SK-N-SH (cell line): ENCODE measurements around the gene ALPL. TPM values are rescaled to one million over a fixed set of nuclear protein-coding genes. Genes with fewer than 3 reads are reported as not detected.

ENCODE experiments used
- CTCF ChIA-PET: fragments of 300-600, 350-600 bp; formaldehyde crosslinking; extraction: SDS; loops from one replicate; lab custom pipeline; 2021; lab: Yijun Ruan, JAX
- POLR2A ChIA-PET: fragments of 350-600 bp; sonication (Branson Sonifier 250); formaldehyde crosslinking; extraction: SDS; loops from one replicate; lab custom pipeline; 2020; ENCODE audit warnings: antibody characterized with exemption, inconsistent platforms; lab: Yijun Ruan, JAX
- DNase-seq: peaks from one replicate; pipeline ENCODE4 v3.0.0; 2012
- H2AFZ ChIP-seq: fragments of 200-600 bp; sonication (generic); 2 replicates; pipeline ENCODE4 v1.8.1; 2016; ENCODE audit warnings: antibody characterized with exemption, mild to moderate bottlenecking, low read depth
- H3F3A ChIP-seq: fragments of 200-600 bp; sonication (generic); replicated peaks from 2 replicates; pipeline ENCODE3; 2016; ENCODE audit warnings: antibody characterized with exemption, mild to moderate bottlenecking; ENCODE audit not compliant: insufficient read depth
- H3K27ac ChIP-seq, 2 experiments: fragments of 200-500 bp in 1 of 2; fragments of 200-600 bp in 1 of 2; sonication (Bioruptor generic) in 1 of 2; sonication (generic), shearing (Covaris generic) in 1 of 2; 2 replicates each; pipeline versions ENCODE4 v1.5.1 to v1.6.1; 2014 to 2016; ENCODE audit warnings: low read depth in 2 of 2, inconsistent platforms in 1 of 2, low read length in 1 of 2, mild to moderate bottlenecking in 1 of 2, mixed read lengths in 1 of 2
- H3K27me3 ChIP-seq: fragments of 200-600 bp; sonication (generic), shearing (Covaris generic); 2 replicates; pipeline ENCODE4 v1.6.1; 2016; ENCODE audit warnings: mixed run types; ENCODE audit not compliant: insufficient read depth
- H3K36me3 ChIP-seq, 2 experiments: fragments of 200-500 bp in 1 of 2; fragments of 200-600 bp in 1 of 2; sonication (Bioruptor generic) in 1 of 2; sonication (generic) in 1 of 2; replicated peaks in 1 of 2; 2 replicates each; pipeline versions ENCODE3 to v1.5.1; 2014 to 2016; ENCODE audit warnings: low read length in 1 of 2, mild to moderate bottlenecking in 1 of 2; ENCODE audit not compliant: insufficient read depth in 2 of 2, control insufficient read depth in 1 of 2
- H3K4me1 ChIP-seq, 2 experiments: fragments of 200-500 bp in 1 of 2; fragments of 200-600 bp in 1 of 2; sonication (Bioruptor generic) in 1 of 2; sonication (generic), shearing (Covaris generic) in 1 of 2; 2 replicates each; pipeline versions ENCODE4 v1.5.1 to v1.6.1; 2014 to 2016; ENCODE audit warnings: low read depth in 1 of 2, low read length in 1 of 2, mixed run types in 1 of 2; ENCODE audit not compliant: insufficient read depth in 2 of 2, control insufficient read depth in 1 of 2
- H3K4me2 ChIP-seq: fragments of 200-600 bp; sonication (generic), shearing (Covaris generic); 2 replicates; pipeline ENCODE4 v1.6.1; 2017; ENCODE audit warnings: mixed run types
- H3K4me3 ChIP-seq, 2 experiments: fragments of 200-500 bp in 1 of 2; fragments of 200-600 bp in 1 of 2; sonication (Bioruptor generic) in 1 of 2; sonication (generic), shearing (Covaris generic) in 1 of 2; 2 replicates each; pipeline versions ENCODE4 v1.5.1 to v1.8.1; 2014 to 2016; ENCODE audit warnings: low read depth in 2 of 2, inconsistent platforms in 1 of 2, low read length in 1 of 2, mild to moderate bottlenecking in 1 of 2, mixed read lengths in 1 of 2, moderate library complexity in 1 of 2
- H3K79me2 ChIP-seq: fragments of 200-600 bp; sonication (generic); 2 replicates; pipeline ENCODE4 v1.8.1; 2017; ENCODE audit warnings: mild to moderate bottlenecking; ENCODE audit not compliant: insufficient read depth
- H3K9ac ChIP-seq: fragments of 200-600 bp; sonication (generic); 2 replicates; pipeline ENCODE4 v1.6.1; 2017; ENCODE audit warnings: mixed run types
- H3K9me2 ChIP-seq: fragments of 200-600 bp; sonication (generic); 2 replicates; pipeline ENCODE4 v1.6.1; 2017; ENCODE audit warnings: mixed run types
- H3K9me3 ChIP-seq: fragments of 200-600 bp; sonication (generic); 2 replicates; pipeline ENCODE4 v1.6.1; 2017; ENCODE audit warnings: mixed run types, mild to moderate bottlenecking, moderate library complexity
- H4K20me1 ChIP-seq: fragments of 200-600 bp; sonication (generic); 2 replicates; pipeline ENCODE4 v1.6.1; 2017; ENCODE audit warnings: mild to moderate bottlenecking, mixed run types; ENCODE audit not compliant: insufficient read depth
- CHD2 ChIP-seq: fragments of 150-350 bp; IDR thresholded peaks from 2 replicates; pipeline ENCODE4 v1.6.1; 2018; ENCODE audit warnings: low read length; ENCODE audit not compliant: partially characterized antibody
- CTCF ChIP-seq: fragments of 200-600 bp; sonication (generic); IDR thresholded peaks from 2 replicates; pipeline ENCODE4 v1.6.1; 2017; ENCODE audit warnings: antibody characterized with exemption, mild to moderate bottlenecking, moderate library complexity
- ELF1 ChIP-seq: IDR thresholded peaks from 2 replicates; pipeline ENCODE4 v1.4.0; 2012
- EP300 ChIP-seq, 2 experiments: IDR thresholded peaks; 2 replicates each; pipeline versions ENCODE4 v1.4.0 to v1.6.1; 2012; ENCODE audit warnings: borderline replicate concordance in 1 of 2, low read depth in 1 of 2, low read length in 1 of 2
- FOXJ3 ChIP-seq: sonication (generic); formaldehyde crosslinking; IDR thresholded peaks from 2 replicates; pipeline ENCODE4 v1.5.1; 2020; ENCODE audit warnings: mild to moderate bottlenecking, missing genetic modification reagents
- FOXM1 ChIP-seq: IDR thresholded peaks from 2 replicates; pipeline ENCODE4 v1.4.0; 2012; ENCODE audit warnings: low read depth, mild to moderate bottlenecking
- GATA2 ChIP-seq: sonication (generic); formaldehyde crosslinking; IDR thresholded peaks from 2 replicates; pipeline ENCODE4 v1.5.0; 2020; ENCODE audit warnings: mild to moderate bottlenecking, missing genetic modification reagents
- MEF2A ChIP-seq: IDR thresholded peaks from 2 replicates; pipeline ENCODE4 v1.4.0; 2012; ENCODE audit warnings: low read depth, borderline replicate concordance
- NFIC ChIP-seq: IDR thresholded peaks from 2 replicates; pipeline ENCODE4 v1.4.0; 2012; ENCODE audit warnings: borderline replicate concordance
- POLR2AphosphoS5 ChIP-seq: IDR thresholded peaks from 2 replicates; pipeline ENCODE4 v1.6.1; 2012; ENCODE audit warnings: low read depth, low read length
- RAD21 ChIP-seq: IDR thresholded peaks from 2 replicates; pipeline ENCODE4 v1.6.1; 2012; ENCODE audit warnings: mild to moderate bottlenecking, low read length
- RCOR1 ChIP-seq: fragments of 150-350 bp; IDR thresholded peaks from 2 replicates; pipeline ENCODE4 v1.6.1; 2017; ENCODE audit warnings: antibody characterized with exemption, low read length
- RFX5 ChIP-seq: IDR thresholded peaks from 2 replicates; pipeline ENCODE4 v1.6.1; 2012; ENCODE audit warnings: mild to moderate bottlenecking, improper control_type of control experiment, low read length
- SIN3A ChIP-seq: IDR thresholded peaks from 2 replicates; pipeline ENCODE4 v1.6.1; 2012; ENCODE audit warnings: low read depth, mild to moderate bottlenecking, low read length, moderate library complexity, borderline replicate concordance
- TCF12 ChIP-seq: IDR thresholded peaks from 2 replicates; pipeline ENCODE4 v1.4.0; 2012
- TEAD4 ChIP-seq: IDR thresholded peaks from 2 replicates; pipeline ENCODE4 v1.4.0; 2012; ENCODE audit warnings: mild to moderate bottlenecking, borderline replicate concordance; ENCODE audit not compliant: insufficient read depth
- USF2 ChIP-seq: fragments of 150-350 bp; IDR thresholded peaks from 2 replicates; pipeline ENCODE4 v1.6.1; 2017; ENCODE audit warnings: antibody characterized with exemption, low read length, low read depth, borderline replicate concordance
- whole genome bisulfite sequencing: methylation state at CpG from one replicate; pipeline ENCODE4 v1.1.6; 2017; ENCODE audit warnings: low lambda C conversion rate; 5-methylcytosine and 5-hydroxymethylcytosine counted together
- polyA plus RNA-seq, 3 experiments: library from polyadenylated mRNA; depleted of rRNA; stranded (reverse); fragments of >200 nt; gene quantifications; 2 replicates each; pipeline ENCODE4 v1.2.3, GENCODE V29; 2012
- TF ChIP-seq, protein P1 (sequence below): IDR thresholded peaks from 2 replicates; pipeline ENCODE4 v1.4.0; 2012; ENCODE audit warnings: low read depth, borderline replicate concordance

ALPL gene
- polyA plus RNA-seq, 1 of the 3 experiments (the other 2 are of a cell fraction): 0.69 TPM

DNA sequence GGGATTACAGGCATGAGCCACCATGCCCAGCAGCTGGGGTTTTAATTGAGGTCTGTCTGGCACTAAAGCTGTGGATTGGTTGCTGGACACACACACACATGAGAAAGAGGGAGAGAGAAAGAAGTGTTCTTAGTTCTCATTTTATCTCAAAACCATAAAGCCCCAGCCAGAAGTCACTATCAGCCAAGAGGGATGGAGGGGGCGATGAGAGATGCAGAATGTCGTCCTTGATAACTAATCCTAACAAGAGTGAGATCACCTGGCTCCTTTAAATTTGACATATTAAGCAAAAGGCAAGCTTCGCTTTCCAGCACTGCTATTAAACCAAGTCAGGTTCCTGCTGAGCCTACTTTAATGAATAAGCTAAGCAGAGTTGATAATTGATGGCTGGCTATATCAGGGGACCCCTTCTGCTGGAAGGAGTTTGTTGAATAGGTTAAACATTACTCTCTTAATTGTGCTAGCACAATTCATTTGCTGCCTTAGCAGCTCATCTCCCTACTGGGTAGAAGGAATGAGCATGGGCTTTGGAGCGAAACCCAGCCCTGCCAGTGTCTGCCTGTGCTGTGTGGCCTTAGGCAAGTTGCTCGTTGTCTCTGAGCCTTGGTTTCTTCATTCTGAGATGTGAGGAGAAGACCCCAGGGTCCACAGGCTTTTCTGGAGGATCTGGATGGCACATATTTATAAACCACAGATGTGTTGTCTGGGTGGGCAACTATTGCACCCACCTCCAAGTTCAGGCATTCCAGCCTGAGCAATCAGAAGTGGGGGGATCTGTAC lies 50.8 kb downstream of the ALPL start:
- CTCF ChIA-PET: interaction anchor here (1.2 to 1.6 kb wide), 4 partner anchors 14 to 190 kb away, joined by 3 to 8 read pairs (median 4); partner anchors contain the start of gene ALPL
- Histone ChIP-seq H3K79me2 (no peaks in the 10 kb centered on the region), H3K9ac (no peak overlapping the region), H2AFZ (no peak overlapping the region), H3K4me3 (no peak overlapping the region), H3K27me3 (no peaks in the 10 kb centered on the region), H3K4me1 (no peaks in the 10 kb centered on the region; a peak in 1 of 4 replicates), H3K36me3 (no peaks in the 10 kb centered on the region), H3K27ac (no peak overlapping the region), H3K4me2 (no peak overlapping the region), H3K9me2 (no peaks in the 10 kb centered on the region), H3F3A (no peaks in the 10 kb centered on the region), H3K9me3 (no peaks in the 10 kb centered on the region), H4K20me1 (no peaks in the 10 kb centered on the region)
- POLR2A ChIA-PET: no interaction called here
- no peak for TF ChIP-seq NFIC
- no peak for TF ChIP-seq FOXM1
- TF ChIP-seq FOXJ3 (CRISPR knock-in tag): no peak
- no peak for TF ChIP-seq RAD21
- no peak for TF ChIP-seq SIN3A
- TF ChIP-seq POLR2AphosphoS5: no peak
- TF ChIP-seq ELF1: no peak
- no peak for TF ChIP-seq RCOR1
- TF ChIP-seq MEF2A: no peak
- TF ChIP-seq RFX5: no peak
- no peak for TF ChIP-seq CTCF
- TF ChIP-seq USF2: no peak
- TF ChIP-seq, protein P1, sequence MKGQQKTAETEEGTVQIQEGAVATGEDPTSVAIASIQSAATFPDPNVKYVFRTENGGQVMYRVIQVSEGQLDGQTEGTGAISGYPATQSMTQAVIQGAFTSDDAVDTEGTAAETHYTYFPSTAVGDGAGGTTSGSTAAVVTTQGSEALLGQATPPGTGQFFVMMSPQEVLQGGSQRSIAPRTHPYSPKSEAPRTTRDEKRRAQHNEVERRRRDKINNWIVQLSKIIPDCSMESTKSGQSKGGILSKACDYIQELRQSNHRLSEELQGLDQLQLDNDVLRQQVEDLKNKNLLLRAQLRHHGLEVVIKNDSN: no peak
- TF ChIP-seq CHD2: no peak
- no peak for TF ChIP-seq TCF12
- no peak for TF ChIP-seq EP300 (IDR thresholded peaks at IDR 0.05; ENCODE audit: borderline replicate concordance in 1 of 2, low read depth in 1 of 2, low read length in 1 of 2)
- TF ChIP-seq GATA2 (CRISPR knock-in tag): no peak
- TF ChIP-seq TEAD4: no peak
- DNase-seq: no peak
- 69% methylated on average over 5 of the region's 5 CpGs for WGBS
